ENCODE results near the gene CLSTN1. TPM values are rescaled to one million over a fixed set of nuclear protein-coding genes. Genes with fewer than 3 reads are reported as not detected.

The CLSTN1 gene
- total and polyA plus RNA-seq, 2 donors (not counting 1 experiment from before 2014, with no cell fraction given), result 34.9 to 81.4 TPM

DNA sequence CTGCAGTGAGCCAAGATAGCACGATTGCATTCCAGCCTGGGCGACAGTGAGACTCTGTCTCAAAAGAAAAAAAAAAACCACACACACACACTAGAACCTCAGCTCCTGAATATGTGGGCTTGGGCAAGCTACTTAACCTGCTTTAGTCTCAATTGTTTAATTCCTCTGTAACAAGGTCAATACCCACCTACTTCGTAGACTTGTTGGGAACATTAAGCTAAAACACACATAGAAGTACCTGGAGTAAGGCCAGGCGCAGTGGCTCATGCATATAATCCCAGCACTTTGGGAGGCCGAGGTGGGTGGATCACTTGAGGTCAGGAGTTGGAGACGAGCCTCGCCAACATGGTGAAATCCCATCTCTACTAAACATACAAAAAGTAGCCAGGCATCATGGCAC is 77.1 kb downstream of the CLSTN1 start:
- no peak for ATAC-seq (ENCODE audit: low read depth)

DNA sequence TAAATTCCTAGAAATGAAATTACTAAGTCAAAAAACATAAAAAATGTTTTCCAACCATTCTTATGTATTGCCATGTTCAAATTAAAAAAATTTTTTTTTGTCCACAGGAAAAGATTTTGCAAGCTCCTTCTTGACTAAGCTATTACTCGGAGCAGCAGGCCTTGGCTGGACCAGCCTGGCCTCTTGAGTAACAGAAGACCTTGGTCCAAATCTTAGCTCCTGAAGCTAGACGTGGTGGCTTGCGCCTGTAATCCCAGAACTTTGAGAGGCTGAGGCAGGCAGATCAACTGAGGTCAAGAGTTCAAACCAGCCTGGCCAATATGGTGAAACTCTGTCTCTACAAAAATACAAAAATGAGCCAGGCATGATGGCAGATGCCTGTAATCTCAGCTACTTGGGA is 77.6 kb downstream of the CLSTN1 start:
- H3K79me2 ChIP-seq (ENCODE audit: control insufficient read depth, insufficient read depth, low read length), result peaks cover 13% of the 10 kb centered on the region
- WGBS (ENCODE audit: insufficient coverage), result 100% methylated on average over 3 of the region's 3 CpGs

More for the DNA sequence above, 77.1 kb downstream of the CLSTN1 start:
- no peaks in the 10 kb centered on the region for H3K9me3 Mint-ChIP-seq (ENCODE audit: insufficient read depth)
- ChIA-PET POLR2A (no interaction called here), CTCF (interaction anchor here (0.9 to 1.9 kb wide), 5 partner anchors 15 to 131 kb away, joined by 3 to 5 read pairs (median 3); no protein-coding TSS in a partner anchor)
- no peaks in the 10 kb centered on the region for H3K4me1 Mint-ChIP-seq
- Histone ChIP-seq H3K9ac (ENCODE audit: low read length) (no peak overlapping the region), H3K79me2 (ENCODE audit: control insufficient read depth, insufficient read depth, low read length) (peaks cover 12% of the 10 kb centered on the region), H3K9me3 (ENCODE audit: control extremely low read depth in 1 of 3, control insufficient read depth in 2 of 3, insufficient read depth in 1 of 3, low read length in 2 of 3) (no peaks in the 10 kb centered on the region), H3K27me3 (replicated peaks in 1 of 4; ENCODE audit: control extremely low read depth in 1 of 4, control insufficient read depth in 3 of 4, insufficient read depth in 4 of 4, low read length in 3 of 4) (no peaks in the 10 kb centered on the region), H3K36me3 (replicated peaks in 1 of 2; ENCODE audit: control extremely low read depth in 1 of 2, control insufficient read depth in 1 of 2, extremely low read depth in 1 of 2, insufficient read depth in 2 of 2, low read length in 1 of 2) (peaks cover 4 to 77% of the 10 kb centered on the region in 2 experiments), H4K20me1 (ENCODE audit: control insufficient read depth, insufficient read depth, low read length, poor library complexity, severe bottlenecking) (no peaks in the 10 kb centered on the region), H3K27ac (ENCODE audit: low read length in 2 of 2) (no peak overlapping the region), H3K4me1 (ENCODE audit: control insufficient read depth in 2 of 2, insufficient read depth in 2 of 2, low read length in 2 of 2) (no peaks in the 10 kb centered on the region), H3K4me3 (ENCODE audit: control extremely low read depth in 1 of 5, extremely low read depth in 1 of 5, insufficient read depth in 1 of 5, low read depth in 2 of 5, low read length in 4 of 5) (no peak overlapping the region), H2AFZ (ENCODE audit: insufficient read depth, low read depth, low read length, poor library complexity, severe bottlenecking) (no peak overlapping the region), H3K4me2 (replicated peaks; ENCODE audit: low read depth, low read length, poor library complexity, severe bottlenecking) (no peak overlapping the region)
- no peak for DNase-seq
- intact Hi-C loops (cut with micrococcal nuclease), result no loop called here
- TF ChIP-seq CTCF (IDR thresholded peaks at IDR 0.05), result no peak
- TF ChIP-seq EZH2 (IDR thresholded peaks at IDR 0.05; ENCODE audit: borderline replicate concordance, insufficient read depth, low read depth, low read length, poor library complexity, severe bottlenecking), result no peak
- H3K27ac Mint-ChIP-seq, result no peak overlapping the region
- H3K27me3 Mint-ChIP-seq, result no peaks in the 10 kb centered on the region
- no peak overlapping the region for H3K4me3 Mint-ChIP-seq
- 100% methylated on average over 3 of the region's 7 CpGs for WGBS (ENCODE audit: insufficient coverage)

More for the DNA sequence above, 77.6 kb downstream of the CLSTN1 start:
- no peak overlapping the region for H3K4me2 ChIP-seq (replicated peaks; ENCODE audit: low read depth, low read length, poor library complexity, severe bottlenecking)
- ChIA-PET POLR2A (no interaction called here), CTCF (interaction anchor here (0.9 to 1.9 kb wide), 5 partner anchors 15 to 131 kb away, joined by 3 to 5 read pairs (median 3); no protein-coding TSS in a partner anchor)
- H3K4me1 Mint-ChIP-seq, result no peaks in the 10 kb centered on the region
- H3K9ac ChIP-seq (ENCODE audit: low read length), result no peak overlapping the region
- no peak overlapping the region for H2AFZ ChIP-seq (ENCODE audit: insufficient read depth, low read depth, low read length, poor library complexity, severe bottlenecking)
- H3K4me1 ChIP-seq (ENCODE audit: control insufficient read depth in 2 of 2, insufficient read depth in 2 of 2, low read length in 2 of 2), result no peaks in the 10 kb centered on the region
- H3K9me3 Mint-ChIP-seq (ENCODE audit: insufficient read depth), result no peaks in the 10 kb centered on the region
- no peaks in the 10 kb centered on the region for H4K20me1 ChIP-seq (ENCODE audit: control insufficient read depth, insufficient read depth, low read length, poor library complexity, severe bottlenecking)
- ATAC-seq (ENCODE audit: low read depth) (no peak), DNase-seq (no peak)
- H3K27ac Mint-ChIP-seq, result no peak overlapping the region
- intact Hi-C loops (cut with micrococcal nuclease), result no loop called here
- no peak overlapping the region for H3K4me3 ChIP-seq (ENCODE audit: control extremely low read depth in 1 of 5, extremely low read depth in 1 of 5, insufficient read depth in 1 of 5, low read depth in 2 of 5, low read length in 4 of 5)
- H3K36me3 ChIP-seq (replicated peaks in 1 of 2; ENCODE audit: control extremely low read depth in 1 of 2, control insufficient read depth in 1 of 2, extremely low read depth in 1 of 2, insufficient read depth in 2 of 2, low read length in 1 of 2), result peaks cover 4 to 74% of the 10 kb centered on the region in 2 experiments
- H3K4me3 Mint-ChIP-seq, result no peak overlapping the region
- no peak overlapping the region for H3K27ac ChIP-seq (ENCODE audit: low read length in 2 of 2)
- TF ChIP-seq EZH2 (IDR thresholded peaks at IDR 0.05; ENCODE audit: borderline replicate concordance, insufficient read depth, low read depth, low read length, poor library complexity, severe bottlenecking) (no peak), CTCF (IDR thresholded peaks at IDR 0.05) (no peak)
- no peaks in the 10 kb centered on the region for H3K27me3 ChIP-seq (replicated peaks in 1 of 4; ENCODE audit: control extremely low read depth in 1 of 4, control insufficient read depth in 3 of 4, insufficient read depth in 4 of 4, low read length in 3 of 4)
- H3K9me3 ChIP-seq (ENCODE audit: control extremely low read depth in 1 of 3, control insufficient read depth in 2 of 3, insufficient read depth in 1 of 3, low read length in 2 of 3), result no peaks in the 10 kb centered on the region
- no peaks in the 10 kb centered on the region for H3K27me3 Mint-ChIP-seq

All from B cell (primary cell).